ENCODE measurements around the gene HSPE1. TPM values are rescaled to one million over a fixed set of nuclear protein-coding genes. Genes with fewer than 3 reads are reported as not detected.
"Not testable (repeated sequence)": the region's sequence is repeated elsewhere in the genome, so short reads cannot be mapped to it uniquely, and the experiment has no call there.

Gene HSPE1
- total RNA-seq, 2 experiments from 2014 or later: 50.8 to 56.2 TPM

GRCh38 chr2:197551260-197551659 lies 51.1 kb downstream of the HSPE1 start:
- H3K36me3 ChIP-seq (ENCODE audit: insufficient read depth, low read length): peaks cover 50% of the 10 kb centered on the region
- H3K27ac Mint-ChIP-seq; H3K4me1 ChIP-seq (ENCODE audit: insufficient read depth, low read length); ATAC-seq (ENCODE audit: poor library complexity); H3K9me3 Mint-ChIP-seq; intact Hi-C loops (cut with DNase I, micrococcal nuclease); CTCF ChIA-PET; H3K27me3 Mint-ChIP-seq; DNase-seq; H3K27me3 ChIP-seq (ENCODE audit: control insufficient read depth in 1 of 2, insufficient read depth in 2 of 2, low read length in 2 of 2); POLR2A ChIA-PET; H3K4me3 Mint-ChIP-seq; H3K9me3 ChIP-seq (ENCODE audit: control insufficient read depth in 1 of 2, insufficient read depth in 1 of 2, low read length in 2 of 2); H3K27ac ChIP-seq (ENCODE audit: low read depth in 1 of 2, low read length in 2 of 2); H3K4me3 ChIP-seq (ENCODE audit: low read length): not testable (repeated sequence)
- Mint-ChIP-seq H3K36me3 (ENCODE audit: low read depth) (peaks cover 83% of the 10 kb centered on the region), H3K4me1 (ENCODE audit: low read depth) (peaks cover 13% of the 10 kb centered on the region)
- TF ChIP-seq CTCF (IDR thresholded peaks at IDR 0.05): peak; percentile 6

Other genes starting within 250 kb of the HSPE1 start
- gene ANKRD44, start 189.6 kb upstream of the HSPE1 start, total RNA-seq: 100 to 1,000 TPM; 170 to 186 TPM
- 100 to 1,000 TPM; 498 to 529 TPM for gene SF3B1, start 65.4 kb upstream of the HSPE1 start, total RNA-seq
- gene COQ10B, start 46.8 kb upstream of the HSPE1 start, total RNA-seq: 10 to 100 TPM; 53.4 to 55.3 TPM
- 100 to 1,000 TPM; 154 to 157 TPM for gene HSPD1, start 539 bp upstream of the HSPE1 start, total RNA-seq
- 10 to 100 TPM; 28.4 to 29.8 TPM for gene MOB4, start 15.7 kb downstream of the HSPE1 start, total RNA-seq
- gene RFTN2, start 175.2 kb downstream of the HSPE1 start, total RNA-seq: not detected
- 1 to 10 TPM; 7.2 to 7.8 TPM for gene MARS2, start 205.0 kb downstream of the HSPE1 start, total RNA-seq